HG03139 (cell line): ENCODE data around the gene UCN2.

ENCODE experiments used
- ATAC-seq: cut with Tn5 transposase; IDR thresholded peaks from one replicate; pipeline ENCODE4 v1.9.1; 2021; ENCODE audit not compliant: unreplicated experiment

UCN2 gene, protein sequence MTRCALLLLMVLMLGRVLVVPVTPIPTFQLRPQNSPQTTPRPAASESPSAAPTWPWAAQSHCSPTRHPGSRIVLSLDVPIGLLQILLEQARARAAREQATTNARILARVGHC

GRCh38 chr3:48563382-48563918, at the start of gene UCN2:
TSS of gene UCN2 (minus strand) at chr3:48563781. CDS start at chr3:48563124, 657 bp downstream.
- no peak for ATAC-seq

DNA sequence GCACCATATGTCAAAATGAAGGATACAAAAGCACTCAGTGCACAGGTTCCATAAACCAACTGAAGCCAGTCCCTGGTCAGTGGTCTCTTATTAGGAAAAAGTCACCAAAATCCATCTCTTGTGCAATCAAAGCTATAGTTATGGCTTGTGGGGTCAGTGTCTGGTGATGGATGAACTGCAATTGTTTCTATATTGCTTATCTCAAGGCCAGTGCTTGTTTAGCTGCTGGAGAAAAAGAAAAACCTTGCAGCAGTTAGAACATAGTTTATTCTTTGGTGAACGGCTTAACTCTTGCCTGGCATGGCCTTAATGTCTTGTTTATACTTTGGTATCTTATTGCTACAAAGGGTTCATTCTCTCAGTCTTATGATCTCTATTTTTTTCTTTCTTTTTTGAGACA, 48.7 kb upstream of the UCN2 start:
- ATAC-seq = no peak

DNA sequence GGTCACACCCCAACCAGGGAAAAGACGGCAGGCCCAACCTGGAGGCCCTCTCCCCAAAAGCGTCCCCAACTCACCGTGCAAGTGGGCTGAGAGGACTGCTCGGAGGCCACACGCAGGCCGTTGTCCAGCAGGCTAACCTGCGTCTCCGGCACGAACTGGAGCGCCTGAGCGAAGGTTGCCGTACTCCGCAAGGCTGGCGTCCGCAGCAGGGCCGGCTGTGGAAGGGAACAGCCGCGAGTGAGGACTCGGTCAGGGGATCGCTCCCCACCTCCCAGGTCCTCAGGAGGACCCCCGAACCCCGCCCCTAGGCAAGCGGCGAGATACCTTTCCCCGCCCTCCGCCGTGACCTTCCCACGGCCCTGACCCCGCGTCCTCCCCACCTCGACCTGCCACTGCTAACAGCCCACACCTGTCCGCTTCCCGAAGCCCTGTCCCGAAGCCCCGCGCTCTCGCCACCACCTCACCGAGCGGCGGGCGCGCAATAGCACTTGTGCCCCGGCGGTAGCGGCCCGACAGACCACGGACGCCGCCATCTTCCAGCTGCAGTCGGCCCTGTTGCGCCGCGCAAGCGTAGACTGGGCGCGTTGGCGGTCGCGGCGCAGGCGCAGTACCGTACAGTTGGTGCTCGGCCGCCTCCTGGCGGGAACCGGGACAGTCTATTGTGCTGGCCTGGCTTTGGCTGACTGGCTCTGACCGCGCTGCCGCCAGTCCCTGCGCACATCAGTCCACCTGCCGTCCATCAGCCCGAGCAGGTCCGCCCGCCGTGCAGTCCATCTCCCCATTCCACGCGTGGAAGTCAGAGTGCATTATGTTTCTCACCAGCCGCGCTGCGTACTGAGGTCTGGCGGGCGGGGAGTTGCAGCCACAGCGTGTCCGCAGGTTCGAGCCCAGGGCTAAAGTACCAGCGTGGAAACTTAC, 45.8 kb upstream of the UCN2 start, which contains the start of gene UQCRC1:
Gene UQCRC1 (minus strand): TSS at position 559 of the 918 bp plus-strand sequence. CDS start 26 bp downstream, at position 533.
- ATAC-seq = peak; percentile 91

DNA sequence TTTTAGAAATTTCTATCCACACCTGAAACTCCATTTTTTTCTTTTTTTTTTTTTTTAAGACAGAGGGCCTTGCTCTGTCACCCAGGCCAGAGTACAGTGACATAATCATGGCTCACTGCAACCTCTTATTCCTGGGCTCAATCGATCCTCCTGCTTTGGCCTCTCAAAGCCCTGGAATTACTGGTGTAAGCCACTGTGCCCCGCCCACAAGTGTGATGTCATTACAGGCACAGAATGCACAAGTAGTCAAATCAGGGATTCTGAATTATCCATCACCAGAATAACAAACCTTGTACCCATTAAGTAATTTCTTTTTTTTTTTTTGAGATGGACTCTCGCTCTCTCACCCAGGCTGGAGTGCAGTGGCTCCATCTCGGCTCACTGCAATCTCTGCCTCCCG, 43.9 kb upstream of the UCN2 start:
- no peak for ATAC-seq

- ATAC-seq = no peak
Observed at GRCh38 chr3:48601622-48601994, 38.0 kb upstream of the UCN2 start.

- no peak for ATAC-seq
Observed at GRCh38 chr3:48600711-48601621, 37.4 kb upstream of the UCN2 start.

DNA sequence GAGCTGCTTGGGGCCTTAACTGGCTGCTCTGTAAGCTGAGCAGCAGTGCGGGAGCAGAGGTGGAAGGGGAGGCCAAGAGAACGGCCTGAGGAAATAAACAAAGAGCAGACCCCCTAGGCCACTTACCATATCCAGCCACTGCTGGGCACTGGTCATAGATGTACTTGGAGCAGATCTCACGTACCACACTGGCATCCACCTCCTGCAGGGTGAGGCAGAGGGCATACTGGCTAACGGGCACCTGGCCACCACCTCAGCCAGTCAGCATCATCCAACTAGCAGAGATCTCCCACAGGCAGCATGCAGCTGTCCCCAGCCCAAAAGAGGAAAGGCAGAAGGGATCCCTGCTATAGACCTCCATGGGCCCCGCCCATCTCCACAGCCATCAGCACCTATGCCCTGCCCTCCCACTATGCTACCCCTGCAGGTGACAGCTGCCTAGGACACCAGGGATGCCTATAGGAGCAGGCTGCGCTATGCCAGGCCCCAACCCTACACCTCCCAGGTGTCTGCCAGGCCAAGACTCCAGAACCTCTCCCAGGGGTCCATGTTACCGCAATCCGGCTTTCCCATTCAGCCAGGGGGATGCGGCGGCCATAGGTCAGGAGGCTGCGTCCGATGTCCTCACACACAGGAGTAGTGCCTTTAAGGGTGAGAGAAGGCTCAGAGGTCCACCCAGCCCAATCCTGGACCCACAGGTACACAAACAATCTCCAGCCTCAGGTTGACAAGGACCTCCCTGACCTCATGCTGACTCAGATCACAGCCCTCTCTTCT, 36.1 kb upstream of the UCN2 start:
- ATAC-seq = no peak

- no peak for ATAC-seq
Observed at GRCh38 chr3:48599077-48599501, 35.5 kb upstream of the UCN2 start.

DNA sequence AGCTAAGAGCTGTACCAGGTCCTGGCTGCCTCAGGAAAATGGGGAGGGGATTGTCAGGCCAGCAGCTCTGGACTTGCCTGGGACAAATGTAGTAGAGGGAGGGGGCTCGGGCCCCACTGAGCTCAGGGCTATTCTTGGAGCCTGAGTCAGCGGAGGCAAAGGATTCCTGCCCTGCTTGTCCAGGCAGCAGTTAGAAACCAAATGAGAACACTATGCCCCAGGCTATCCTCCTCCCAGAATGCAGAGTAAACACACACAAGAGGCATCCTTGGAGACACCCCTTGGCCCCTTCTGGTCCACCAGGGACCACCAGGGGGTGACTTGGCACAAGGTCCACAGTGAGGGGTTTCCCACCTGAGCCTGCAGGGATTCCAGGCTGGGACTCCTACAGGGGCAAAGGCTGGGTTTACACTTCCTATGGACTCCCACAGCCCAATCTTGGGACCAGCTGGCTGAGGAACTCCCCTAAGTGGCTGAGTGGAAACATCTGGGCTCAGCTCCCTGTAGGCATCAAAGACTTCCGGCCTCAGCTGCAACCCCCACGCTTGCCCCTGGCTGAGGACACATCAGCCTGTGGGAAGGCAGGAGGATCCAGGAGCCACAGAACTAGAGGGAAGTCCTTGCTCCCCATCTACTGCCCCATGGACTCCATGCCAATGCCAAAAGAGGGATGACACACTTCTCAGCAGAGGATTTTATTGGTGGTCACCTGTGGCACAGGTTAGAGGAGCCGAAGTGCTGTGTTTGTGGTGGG, 34.9 kb upstream of the UCN2 start:
- ATAC-seq = no peak

GRCh38 chr3:48597408-48597800, 33.8 kb upstream of the UCN2 start:
- ATAC-seq = no peak

- ATAC-seq = no peak
Observed at GRCh38 chr3:48596676-48597407, 33.3 kb upstream of the UCN2 start.

- no peak for ATAC-seq
Observed at GRCh38 chr3:48596157-48596556, 32.6 kb upstream of the UCN2 start.

DNA sequence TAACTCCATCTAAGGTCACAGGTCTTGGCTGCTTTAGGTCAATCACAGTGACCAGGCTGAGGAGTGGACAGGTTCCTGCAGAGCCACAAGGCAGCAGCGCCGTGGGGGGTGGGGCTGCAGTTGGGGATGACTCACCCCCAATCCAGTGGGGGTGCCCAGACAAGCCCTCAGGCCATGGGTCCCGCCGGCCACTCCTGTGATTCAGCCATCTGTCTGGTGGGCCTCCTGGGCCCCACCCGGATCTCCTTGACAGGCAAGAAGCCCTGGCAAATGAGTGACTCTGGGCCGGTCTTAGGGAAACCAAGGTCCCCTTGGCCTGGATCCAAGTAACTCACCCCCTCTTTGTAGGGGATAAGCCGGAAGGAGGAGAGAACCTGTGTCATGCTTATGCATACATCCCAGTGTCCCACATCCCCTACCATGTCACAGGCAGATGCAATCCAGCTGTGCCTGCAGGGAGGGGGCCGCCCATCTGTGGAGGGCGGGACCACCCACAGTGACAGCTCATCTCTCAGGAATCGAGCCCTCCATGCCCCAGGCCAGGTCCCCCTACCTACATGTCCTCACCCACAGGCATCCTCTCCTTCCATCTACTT, 32.0 kb upstream of the UCN2 start:
- ATAC-seq = no peak

GRCh38 chr3:48595075-48595525, 31.5 kb upstream of the UCN2 start, which contains the start of gene COL7A1:
TSS of gene COL7A1 (minus strand) at chr3:48595329. CDS start at chr3:48595159, 170 bp downstream.
- no peak for ATAC-seq

- ATAC-seq = no peak
Observed at GRCh38 chr3:48594417-48595049, 31.0 kb upstream of the UCN2 start.

DNA sequence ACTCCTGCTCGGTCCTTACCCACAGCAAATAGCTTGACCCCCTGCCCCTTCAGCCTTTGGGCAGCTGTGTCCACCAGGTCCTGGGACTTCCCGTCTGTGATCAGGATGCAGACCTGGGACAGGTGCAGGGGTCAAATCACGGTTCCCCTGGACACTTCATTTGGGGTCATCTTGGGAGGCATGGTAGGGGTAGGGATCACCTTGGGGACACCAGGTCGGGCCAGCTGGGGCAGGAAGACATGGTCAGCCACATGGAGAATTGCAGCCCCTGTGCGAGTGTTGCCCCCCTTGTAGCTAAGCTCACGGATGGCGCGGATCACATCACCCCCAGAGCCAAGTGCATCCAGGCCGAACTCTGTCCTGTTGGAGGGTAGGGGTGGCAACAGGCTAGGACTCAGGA, 29.8 kb upstream of the UCN2 start:
- no peak for ATAC-seq

DNA sequence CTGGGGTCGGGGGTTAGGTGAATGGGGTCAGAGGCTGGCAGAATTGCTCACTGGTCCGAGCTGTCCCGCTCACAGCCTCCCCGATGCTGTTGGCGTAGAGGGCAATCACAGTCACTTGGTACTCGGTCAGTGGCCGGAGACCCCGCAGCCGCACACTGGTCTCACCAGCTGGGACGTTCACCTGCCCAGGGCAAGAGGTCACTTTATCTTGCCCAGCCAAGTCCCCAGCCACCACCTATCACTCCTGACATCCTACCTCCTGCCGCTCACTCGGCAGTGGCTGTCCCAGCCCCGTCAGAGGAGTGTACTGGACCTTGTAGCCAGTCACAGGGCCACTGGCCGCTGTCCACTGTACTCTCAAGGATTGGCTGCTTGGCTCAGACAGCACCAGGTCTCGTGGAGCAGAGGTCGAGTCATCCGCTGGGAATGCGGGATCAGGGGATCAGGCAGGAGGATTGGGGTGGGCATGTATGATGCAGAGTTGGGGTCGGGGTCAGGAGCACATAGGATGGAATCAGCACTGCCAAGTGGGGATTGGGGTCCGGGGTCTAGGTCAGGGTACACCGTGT, 29.0 kb upstream of the UCN2 start:
- ATAC-seq = no peak
